NCI-H1105 (cell line): ENCODE results near the gene DLG3.

Experiments used
- DNase-seq: peaks from one replicate; lab custom pipeline; 2025; lab: John Stamatoyannopoulos, UW

The DLG3 gene

DNA sequence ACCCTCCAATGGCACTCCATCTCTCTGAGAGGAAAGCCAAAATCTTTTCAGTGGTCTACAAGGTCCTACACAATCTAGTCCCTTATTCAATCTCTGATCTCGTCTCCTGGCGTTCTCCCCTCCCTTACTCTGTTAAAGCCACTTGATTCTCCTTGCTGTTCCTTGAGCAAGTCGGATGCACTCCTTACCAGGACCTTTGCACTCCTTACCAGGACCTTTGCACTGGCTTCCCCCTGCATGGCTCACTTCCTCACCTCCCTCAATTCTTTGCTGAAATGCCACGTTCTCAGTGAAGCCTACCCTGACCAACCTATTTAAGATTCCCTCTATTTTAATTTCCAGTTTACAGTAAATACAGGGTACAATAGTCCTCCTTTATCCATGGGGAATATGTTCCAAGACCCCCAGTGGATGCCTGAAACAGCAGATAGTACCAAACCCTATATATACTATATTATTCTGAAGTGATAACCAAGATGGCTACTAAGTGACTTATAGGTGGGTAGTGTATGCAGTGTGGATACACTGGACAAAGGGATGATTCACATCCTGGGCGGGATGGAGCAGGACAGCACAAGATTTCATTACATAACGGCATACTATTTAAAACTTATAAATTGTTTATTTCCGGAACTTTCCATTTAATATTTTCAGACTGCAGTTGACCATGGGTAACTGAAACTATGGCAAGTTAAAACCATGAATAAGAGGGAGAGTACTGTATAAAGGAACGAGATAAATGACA lies 6.5 kb upstream of the DLG3 start:
- no peak for DNase-seq

- no peak for DNase-seq
Observed at GRCh38 chrX:70439016-70439415, 5.6 kb upstream of the DLG3 start.

DNA sequence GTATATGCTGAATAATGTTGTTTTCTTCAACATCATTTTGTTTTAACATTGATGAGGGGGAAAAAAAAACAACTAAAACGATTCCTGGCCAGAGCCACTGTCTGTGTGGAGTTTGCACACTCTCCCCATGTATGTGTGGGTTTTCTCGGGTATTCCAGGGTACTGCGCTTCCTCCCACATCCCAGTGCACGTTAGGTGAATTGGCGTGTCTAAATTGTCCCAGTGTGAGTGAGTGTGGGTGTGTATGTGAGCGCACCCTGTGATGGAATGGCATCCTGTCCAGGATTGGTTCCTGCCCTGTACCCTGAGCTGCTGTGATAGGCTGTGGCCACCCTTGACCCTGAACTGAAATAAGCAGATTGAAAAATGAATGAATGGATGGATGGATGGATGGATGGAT lies 2.4 kb upstream of the DLG3 start:
- no peak for DNase-seq

- no peak for DNase-seq
Observed at GRCh38 chrX:70444946-70445656, 466 bp downstream of the DLG3 start.

DNA sequence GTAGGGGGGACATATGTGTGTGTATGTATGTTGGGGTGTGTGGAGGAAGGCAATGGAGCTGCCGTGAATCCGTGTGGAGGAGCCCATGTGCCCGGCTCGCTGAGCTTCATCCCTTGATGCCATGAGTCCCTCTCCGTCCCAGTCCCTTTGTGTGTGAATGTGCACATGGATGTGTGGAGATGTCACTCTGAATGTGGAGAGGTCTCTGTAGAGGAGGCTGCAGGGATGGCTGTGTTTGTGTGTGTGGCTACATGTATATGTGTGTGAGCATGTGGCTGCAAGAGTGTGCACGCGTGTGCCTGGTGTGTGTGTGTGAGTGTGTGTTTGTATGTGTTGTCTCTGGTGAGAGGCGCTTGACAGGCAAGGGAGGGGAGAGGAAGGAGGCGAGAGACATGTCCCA lies 1.3 kb downstream of the DLG3 start:
- no peak for DNase-seq

DNA sequence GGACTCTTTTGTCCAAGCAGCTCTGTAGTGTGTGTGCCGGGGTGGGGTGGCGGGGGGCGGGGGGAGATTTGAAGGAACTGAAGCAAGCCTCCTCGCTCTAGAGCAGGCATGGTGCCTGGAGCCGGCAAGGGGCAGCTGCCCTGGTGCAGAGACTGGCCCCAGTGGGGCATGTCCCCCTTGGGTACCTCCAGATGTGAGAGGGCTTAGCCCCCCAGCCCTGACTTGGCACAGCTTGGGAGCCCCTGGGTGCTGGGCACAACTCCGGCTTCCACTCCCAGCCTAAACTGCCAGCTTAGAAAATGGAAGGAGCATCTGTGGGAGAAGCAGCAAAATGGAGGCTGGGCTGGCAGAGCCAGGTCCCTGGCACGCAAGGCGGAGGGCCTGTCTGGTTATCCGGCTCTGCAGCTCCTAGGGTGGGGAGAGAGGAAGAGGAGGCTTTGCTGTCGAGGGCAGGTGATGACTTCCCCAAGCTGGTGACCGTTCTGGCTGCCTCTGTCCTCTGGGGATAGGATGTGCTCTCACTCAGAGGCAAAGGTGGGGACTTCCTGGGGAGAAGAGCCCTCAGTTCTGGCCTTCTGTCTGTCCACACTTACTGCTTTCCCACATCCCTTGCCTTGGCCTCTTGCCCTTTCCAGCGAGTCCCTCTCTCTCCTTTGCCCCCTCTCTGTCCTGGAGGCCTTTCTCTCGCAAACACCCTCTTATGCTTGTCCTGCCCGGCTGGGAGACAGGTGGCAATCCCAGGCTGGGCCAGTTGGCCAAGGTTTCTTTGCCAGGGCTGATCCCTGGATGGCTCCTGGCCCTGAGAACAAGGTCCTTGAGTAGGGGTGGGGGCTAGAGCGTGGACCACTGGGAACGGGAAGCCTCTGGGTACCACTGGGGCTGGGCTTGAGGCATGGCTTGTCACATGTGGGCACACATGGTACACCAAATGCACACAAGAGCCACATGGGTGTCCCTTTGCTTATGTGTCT lies 2.0 kb downstream of the DLG3 start:
- no peak for DNase-seq

DNA sequence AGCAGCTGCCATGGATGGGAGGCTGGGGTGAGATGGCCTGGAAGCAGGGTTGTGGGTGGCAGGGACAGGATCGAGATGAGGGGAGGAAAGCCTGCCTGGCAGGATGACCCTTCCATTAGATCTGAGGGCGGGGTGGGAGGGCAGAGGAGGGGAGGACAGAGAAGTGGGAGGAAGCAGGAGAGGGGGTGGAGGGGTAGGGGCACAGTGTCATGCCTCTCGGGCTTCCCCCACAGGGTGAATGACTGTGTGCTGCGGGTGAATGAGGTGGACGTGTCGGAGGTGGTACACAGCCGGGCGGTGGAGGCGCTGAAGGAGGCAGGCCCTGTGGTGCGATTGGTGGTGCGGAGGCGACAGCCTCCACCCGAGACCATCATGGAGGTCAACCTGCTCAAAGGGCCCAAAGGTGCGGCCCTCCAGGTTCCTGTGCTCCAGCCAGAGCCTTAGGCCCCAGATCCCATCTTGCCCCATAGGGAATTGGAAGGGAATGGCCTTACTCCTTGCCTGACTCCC lies 4.9 kb downstream of the DLG3 start:
- no peak for DNase-seq

- peak; percentile 28 for DNase-seq
Observed at GRCh38 chrX:70452143-70452733, 7.6 kb downstream of the DLG3 start.

- no peak for DNase-seq
Observed at GRCh38 chrX:70453024-70453618, 8.5 kb downstream of the DLG3 start.

GRCh38 chrX:70454441-70455365 lies 10.1 kb downstream of the DLG3 start:
- DNase-seq: peak; percentile 90

GRCh38 chrX:70455366-70456202 lies 10.9 kb downstream of the DLG3 start:
- DNase-seq: peak; percentile 25

DNA sequence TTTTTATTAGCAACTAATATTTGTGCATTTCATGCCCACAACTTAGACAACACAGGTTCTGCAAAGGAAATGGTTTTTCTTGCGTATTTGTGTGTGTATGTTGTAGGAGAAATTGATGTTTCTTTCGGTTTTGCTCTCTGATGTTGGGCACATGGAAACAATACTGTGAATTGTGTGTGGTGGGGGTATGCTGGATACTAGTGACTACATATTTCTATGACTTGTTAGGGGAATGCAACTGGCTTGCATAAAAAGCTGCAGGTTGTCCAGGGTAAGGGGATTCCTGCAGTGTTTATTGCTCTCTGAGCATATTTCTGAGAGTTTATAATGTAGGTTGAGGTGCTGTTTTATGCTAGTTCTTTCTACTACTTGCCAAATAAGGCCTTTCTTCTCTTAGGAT lies 11.6 kb downstream of the DLG3 start:
- no peak for DNase-seq

GRCh38 chrX:70461026-70461425 lies 16.4 kb downstream of the DLG3 start:
- no peak for DNase-seq

DNA sequence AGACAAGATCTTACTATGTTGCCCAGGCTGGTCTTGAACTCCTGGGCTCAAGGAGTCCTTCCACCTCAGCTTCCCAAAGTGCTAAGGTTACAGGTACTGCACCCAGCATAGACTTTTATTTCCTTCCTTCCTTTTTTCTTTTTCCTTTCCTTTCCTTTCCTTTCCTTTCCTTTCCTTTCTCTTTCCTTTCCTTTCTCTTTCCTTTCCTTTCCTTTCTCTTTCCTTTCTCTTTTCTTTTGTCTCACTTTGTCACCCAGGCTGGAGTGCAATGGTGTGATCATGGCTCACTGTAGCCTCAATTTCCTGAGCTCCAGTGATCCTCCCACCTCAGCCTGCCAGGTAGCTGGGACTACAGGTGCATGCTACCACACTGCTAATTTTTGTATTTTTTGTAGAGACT lies 19.4 kb downstream of the DLG3 start:
- no peak for DNase-seq

DNA sequence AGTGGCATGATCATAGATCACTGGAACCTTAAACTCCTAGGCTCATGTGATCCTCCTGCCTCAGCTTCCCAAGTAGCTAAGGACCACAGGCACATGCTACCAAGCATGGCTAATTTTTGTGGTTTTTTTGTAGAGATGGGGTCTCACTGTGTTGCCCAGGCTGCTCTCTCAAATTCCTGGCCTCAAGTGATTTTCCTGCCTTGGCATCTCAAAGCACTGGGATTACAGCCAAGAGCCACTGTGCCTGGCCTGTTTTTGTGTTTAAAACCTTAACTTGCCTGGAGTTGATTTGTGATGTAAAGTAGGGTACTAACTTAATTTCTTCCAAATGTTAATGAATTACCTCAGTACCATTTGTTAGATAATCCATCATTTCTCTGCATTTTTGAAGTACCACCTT lies 22.3 kb downstream of the DLG3 start:
- no peak for DNase-seq

- DNase-seq: no peak
Observed at GRCh38 chrX:70468709-70469108, 24.1 kb downstream of the DLG3 start.

DNA sequence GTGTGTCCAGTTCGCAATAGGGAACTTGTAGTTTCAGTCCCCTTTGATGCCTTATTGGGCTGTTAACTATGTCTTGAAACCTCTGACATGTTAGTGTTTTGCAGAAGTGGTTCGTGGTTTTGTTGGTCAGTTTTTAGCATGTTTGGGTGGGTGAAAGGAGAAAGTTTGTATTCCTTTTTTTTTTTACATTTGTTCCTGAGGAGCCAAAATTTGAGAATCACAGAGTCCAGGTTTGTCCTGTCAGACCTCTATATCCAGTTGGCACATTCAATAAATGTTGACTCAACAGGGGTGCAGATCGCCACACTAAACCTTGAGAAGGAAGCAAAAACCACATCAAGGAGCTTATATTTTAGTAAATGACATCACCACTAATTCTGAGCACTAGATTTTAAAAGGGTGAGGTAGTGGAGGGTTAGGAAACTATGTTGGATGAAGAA lies 26.2 kb downstream of the DLG3 start:
- DNase-seq: no peak

DNA sequence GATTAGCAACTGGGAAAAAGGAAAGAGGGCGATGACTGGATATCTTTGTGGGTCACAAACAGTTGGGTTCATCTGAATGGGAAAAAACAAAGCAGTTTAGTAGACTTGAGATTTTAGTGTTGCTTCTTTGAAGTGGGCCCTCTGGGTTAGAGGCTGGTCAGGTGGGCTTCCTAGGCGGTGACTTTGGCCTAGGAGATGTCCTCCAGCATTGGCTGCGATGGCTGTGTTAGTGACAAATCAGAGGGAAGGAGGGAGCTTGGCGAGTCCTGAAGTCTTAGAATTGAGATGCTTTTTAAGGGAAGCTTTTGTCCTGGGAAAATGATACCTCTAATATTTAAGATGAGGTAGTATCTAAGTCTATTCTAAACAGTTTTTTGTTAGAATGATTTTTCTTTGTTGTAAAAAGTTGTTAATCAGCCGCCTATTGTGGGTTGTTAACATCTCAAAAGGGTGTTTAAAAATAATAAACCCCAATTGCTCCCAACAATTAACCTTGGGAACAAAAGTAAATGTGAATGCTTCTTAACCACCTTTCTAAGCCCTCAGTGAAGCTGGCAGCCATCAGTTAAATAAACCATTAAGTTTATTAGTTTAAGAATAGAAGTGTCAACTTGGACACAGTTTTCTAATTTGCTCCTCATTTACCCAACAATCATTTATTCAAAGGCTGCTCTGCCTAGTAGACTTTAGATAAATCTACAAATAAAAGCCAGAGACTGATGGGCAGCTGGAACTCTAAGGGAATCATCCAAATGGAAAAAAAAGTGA lies 31.7 kb downstream of the DLG3 start:
- DNase-seq: no peak
